GM06990 (cell line): ENCODE data around the gene C1orf122.

Experiments used
- DNase-seq: peaks from one replicate; pipeline ENCODE4 v3.0.0-alpha.2; 2011; ENCODE audit not compliant: insufficient read length; ENCODE audit errors: extremely low read depth
- H3K27me3 ChIP-seq: replicated peaks from 2 replicates; pipeline ENCODE4 v1.6.0; 2011; ENCODE audit warnings: low read length; ENCODE audit not compliant: control insufficient read depth, insufficient read depth
- H3K36me3 ChIP-seq: 2 replicates; pipeline ENCODE4 v1.5.1; 2011; ENCODE audit warnings: low read length; ENCODE audit not compliant: control insufficient read depth, insufficient read depth
- H3K4me3 ChIP-seq: replicated peaks from 2 replicates; pipeline ENCODE4 v1.5.1; 2011; ENCODE audit warnings: low read depth, mild to moderate bottlenecking, control low read depth, low read length
- TF ChIP-seq, protein P1 (sequence below): IDR thresholded peaks from 2 replicates; pipeline ENCODE4 v1.5.1; 2011; ENCODE audit warnings: low read length, control low read depth, mild to moderate bottlenecking, inconsistent platforms; ENCODE audit not compliant: insufficient read depth, poor library complexity, severe bottlenecking

Gene C1orf122

GRCh38 chr1:37821481-37821880, 13.9 kb downstream of the C1orf122 start:
- Histone ChIP-seq H3K36me3 (peaks cover 16% of the 10 kb centered on the region), H3K4me3 (no peak overlapping the region)

DNA sequence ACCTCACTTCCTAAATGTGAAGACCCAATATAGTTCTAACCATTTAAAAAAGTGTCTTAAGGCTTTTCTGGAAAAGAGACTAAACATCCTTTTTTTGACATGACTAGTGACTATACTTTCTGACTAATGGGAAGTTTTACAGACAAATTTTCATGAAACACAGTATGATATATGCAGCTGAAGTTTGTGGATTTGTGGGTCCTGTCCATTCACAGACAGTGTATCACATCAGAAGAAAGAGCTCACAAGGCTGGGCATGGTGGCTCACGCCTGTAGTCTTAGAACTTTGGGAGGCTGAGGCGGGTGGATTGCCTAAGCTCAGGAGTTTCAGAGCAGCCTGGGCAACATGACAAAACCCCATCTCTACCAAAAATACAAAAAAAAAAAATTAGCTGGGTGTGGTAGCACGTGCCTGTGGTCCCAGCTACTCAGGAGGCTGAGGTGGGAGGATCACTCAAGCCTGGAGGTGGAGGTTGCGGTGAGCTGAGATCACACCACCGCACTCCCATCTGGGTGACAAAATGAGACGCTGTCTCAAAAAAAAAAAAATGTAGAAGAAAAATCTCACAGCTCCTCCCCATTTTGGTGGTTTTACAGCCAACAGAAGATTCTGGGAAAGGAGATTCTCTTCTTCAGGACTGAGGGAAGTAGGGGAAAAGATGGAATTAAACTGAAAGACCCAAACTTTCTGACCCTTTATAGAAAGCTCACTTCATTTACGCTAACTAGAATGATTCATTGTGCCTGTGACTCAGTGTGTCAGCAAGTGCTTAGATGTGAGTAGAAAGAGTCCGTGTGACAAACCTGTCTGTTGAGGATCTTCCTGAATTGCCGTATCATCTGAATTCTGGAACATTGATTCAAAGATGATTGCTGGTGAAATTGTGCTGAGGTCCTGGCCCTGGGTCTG, 15.6 kb downstream of the C1orf122 start:
- H3K27me3 ChIP-seq: no peaks in the 10 kb centered on the region
- no peak overlapping the region for H3K4me3 ChIP-seq
- H3K36me3 ChIP-seq: peaks cover 16% of the 10 kb centered on the region
- DNase-seq: no peak
- TF ChIP-seq, protein P1, sequence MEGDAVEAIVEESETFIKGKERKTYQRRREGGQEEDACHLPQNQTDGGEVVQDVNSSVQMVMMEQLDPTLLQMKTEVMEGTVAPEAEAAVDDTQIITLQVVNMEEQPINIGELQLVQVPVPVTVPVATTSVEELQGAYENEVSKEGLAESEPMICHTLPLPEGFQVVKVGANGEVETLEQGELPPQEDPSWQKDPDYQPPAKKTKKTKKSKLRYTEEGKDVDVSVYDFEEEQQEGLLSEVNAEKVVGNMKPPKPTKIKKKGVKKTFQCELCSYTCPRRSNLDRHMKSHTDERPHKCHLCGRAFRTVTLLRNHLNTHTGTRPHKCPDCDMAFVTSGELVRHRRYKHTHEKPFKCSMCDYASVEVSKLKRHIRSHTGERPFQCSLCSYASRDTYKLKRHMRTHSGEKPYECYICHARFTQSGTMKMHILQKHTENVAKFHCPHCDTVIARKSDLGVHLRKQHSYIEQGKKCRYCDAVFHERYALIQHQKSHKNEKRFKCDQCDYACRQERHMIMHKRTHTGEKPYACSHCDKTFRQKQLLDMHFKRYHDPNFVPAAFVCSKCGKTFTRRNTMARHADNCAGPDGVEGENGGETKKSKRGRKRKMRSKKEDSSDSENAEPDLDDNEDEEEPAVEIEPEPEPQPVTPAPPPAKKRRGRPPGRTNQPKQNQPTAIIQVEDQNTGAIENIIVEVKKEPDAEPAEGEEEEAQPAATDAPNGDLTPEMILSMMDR: no peak

More at GRCh38 chr1:37821481-37821880, 13.9 kb downstream of the C1orf122 start:
- no peaks in the 10 kb centered on the region for H3K27me3 ChIP-seq
- TF ChIP-seq, protein P1: no peak
- no peak for DNase-seq

GRCh38 chr1:37824001-37824400, 16.4 kb downstream of the C1orf122 start:
- Histone ChIP-seq H3K27me3 (no peaks in the 10 kb centered on the region), H3K36me3 (peaks cover 20% of the 10 kb centered on the region), H3K4me3 (no peak overlapping the region)
- TF ChIP-seq, protein P1: no peak
- no peak for DNase-seq

GRCh38 chr1:37825506-37825905, 17.9 kb downstream of the C1orf122 start:
- Histone ChIP-seq H3K36me3 (peaks cover 20% of the 10 kb centered on the region), H3K4me3 (no peak overlapping the region), H3K27me3 (no peaks in the 10 kb centered on the region)
- no peak for DNase-seq
- TF ChIP-seq, protein P1: no peak

DNA sequence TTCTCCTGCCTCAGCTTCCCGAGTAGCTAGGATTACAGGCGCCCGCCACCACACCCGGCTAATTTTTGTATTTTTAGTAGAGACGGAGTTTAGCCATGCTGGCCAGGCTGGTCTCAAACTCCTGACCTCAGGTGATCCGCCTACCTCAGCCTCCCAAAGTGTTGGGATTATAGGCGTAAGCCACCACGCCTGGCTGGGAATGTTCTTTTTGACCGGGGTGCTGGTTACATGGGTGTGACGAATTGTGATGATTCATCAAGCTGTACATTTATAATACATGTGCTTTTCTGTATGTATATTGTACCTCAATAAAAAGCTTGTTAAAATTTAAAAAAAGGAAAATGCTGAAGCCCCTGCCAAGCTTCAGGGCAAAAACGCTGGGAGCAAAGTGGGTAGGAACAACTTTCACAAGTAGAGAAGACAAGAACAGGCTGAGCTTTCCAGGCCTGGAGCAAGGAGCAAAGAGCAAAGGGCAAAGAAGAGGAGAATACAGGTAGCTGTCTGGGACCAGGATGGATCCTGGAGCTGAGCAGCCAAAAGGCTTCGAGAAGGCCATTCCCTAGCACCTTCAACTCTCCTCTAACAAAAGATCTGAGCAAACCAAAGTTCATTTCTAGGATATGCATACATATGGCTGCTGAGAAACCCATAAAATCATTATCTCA, 21.0 kb downstream of the C1orf122 start:
- no peaks in the 10 kb centered on the region for H3K27me3 ChIP-seq
- H3K4me3 ChIP-seq: no peak overlapping the region
- no peak for DNase-seq
- peaks cover 12% of the 10 kb centered on the region for H3K36me3 ChIP-seq
- TF ChIP-seq, protein P1: no peak
